Activated B cell treated with CpG ODN at 0.5 μM for 24 hours (primary cell): ENCODE measurements around the gene MSI2. TPM values are rescaled to one million over a fixed set of nuclear protein-coding genes. Genes with fewer than 3 reads are reported as not detected.

Experiments used
- ATAC-seq: fragments of 200-7000 bp; cut with Tn5 transposase; one replicate; pipeline ENCODE4 v1.10.0; 2021; ENCODE audit warnings: low read depth, mild to moderate bottlenecking, moderate library complexity
- CTCF ChIA-PET: fragments of 350-600 bp; sonication (Branson Sonifier 250); formaldehyde crosslinking; loops from one replicate; lab custom pipeline; 2021; ENCODE audit warnings: antibody characterized with exemption; lab: Charles Lee
- POLR2A ChIA-PET: fragments of 350-600 bp; sonication (Branson Sonifier 250); formaldehyde crosslinking; loops from one replicate; lab custom pipeline; 2021; ENCODE audit warnings: antibody characterized with exemption; lab: Charles Lee
- DNase-seq: peaks from one replicate; pipeline ENCODE4 v3.0.0; 2022
- H3K27ac Mint-ChIP-seq: one replicate; pipeline ENCODE4 v1.8.0; 2020; ENCODE audit warnings: mixed read lengths
- H3K27me3 Mint-ChIP-seq: one replicate; pipeline ENCODE4 v1.8.0; 2021; ENCODE audit warnings: mixed read lengths
- H3K36me3 Mint-ChIP-seq: one replicate; pipeline ENCODE4 v1.8.0; 2021; ENCODE audit warnings: low read depth, mixed read lengths
- H3K4me1 Mint-ChIP-seq: one replicate; pipeline ENCODE4 v1.8.0; 2021; ENCODE audit warnings: mixed read lengths
- H3K4me3 Mint-ChIP-seq: one replicate; pipeline ENCODE4 v1.8.0; 2020; ENCODE audit warnings: mild to moderate bottlenecking, mixed read lengths
- H3K9me3 Mint-ChIP-seq: one replicate; pipeline ENCODE4 v1.8.0; 2020; ENCODE audit warnings: mixed read lengths
- intact Hi-C: fragments of 100-400 bp; cut with micrococcal nuclease; formaldehyde crosslinking; loops from one replicate; pipeline ENCODE4 v1.15.1; 2024
- total RNA-seq: library from RNA; stranded (reverse); gene quantifications from 2 replicates; pipeline ENCODE4 v1.2.3, GENCODE V29; 2022
- TF ChIP-seq, protein P1 (sequence below): fragments of 200-600 bp; IDR thresholded peaks from one replicate; pipeline ENCODE4 v1.8.0; 2022; ENCODE audit warnings: antibody characterized with exemption, mild to moderate bottlenecking

Gene MSI2
- total RNA-seq, 1 donor from 2014 or later: 102 TPM

DNA sequence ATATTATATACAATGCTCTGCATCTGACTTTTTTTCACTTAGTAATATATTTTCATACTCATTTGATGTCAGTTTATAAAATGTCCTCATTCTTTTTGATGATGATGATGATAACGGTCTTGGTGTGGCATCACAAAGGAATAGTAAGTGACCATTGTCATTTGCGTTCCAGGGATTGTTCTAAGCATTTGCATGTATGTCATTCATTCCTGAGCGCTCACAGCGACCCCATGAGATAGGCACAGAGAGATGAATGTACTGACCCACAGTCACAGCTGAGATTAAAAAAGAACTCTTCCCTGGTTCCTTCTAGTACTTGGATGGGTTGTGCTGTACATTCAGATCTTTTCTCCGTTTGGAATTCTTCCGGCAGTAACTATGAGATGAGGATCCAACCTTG lies 21.2 kb upstream of the MSI2 start:
- DNase-seq (no peak), ATAC-seq (no peak)
- no peaks in the 10 kb centered on the region for H3K36me3 Mint-ChIP-seq
- no peak overlapping the region for H3K4me3 Mint-ChIP-seq
- H3K27me3 Mint-ChIP-seq: peaks cover 16% of the 10 kb centered on the region
- no peaks in the 10 kb centered on the region for H3K4me1 Mint-ChIP-seq
- TF ChIP-seq, protein P1, sequence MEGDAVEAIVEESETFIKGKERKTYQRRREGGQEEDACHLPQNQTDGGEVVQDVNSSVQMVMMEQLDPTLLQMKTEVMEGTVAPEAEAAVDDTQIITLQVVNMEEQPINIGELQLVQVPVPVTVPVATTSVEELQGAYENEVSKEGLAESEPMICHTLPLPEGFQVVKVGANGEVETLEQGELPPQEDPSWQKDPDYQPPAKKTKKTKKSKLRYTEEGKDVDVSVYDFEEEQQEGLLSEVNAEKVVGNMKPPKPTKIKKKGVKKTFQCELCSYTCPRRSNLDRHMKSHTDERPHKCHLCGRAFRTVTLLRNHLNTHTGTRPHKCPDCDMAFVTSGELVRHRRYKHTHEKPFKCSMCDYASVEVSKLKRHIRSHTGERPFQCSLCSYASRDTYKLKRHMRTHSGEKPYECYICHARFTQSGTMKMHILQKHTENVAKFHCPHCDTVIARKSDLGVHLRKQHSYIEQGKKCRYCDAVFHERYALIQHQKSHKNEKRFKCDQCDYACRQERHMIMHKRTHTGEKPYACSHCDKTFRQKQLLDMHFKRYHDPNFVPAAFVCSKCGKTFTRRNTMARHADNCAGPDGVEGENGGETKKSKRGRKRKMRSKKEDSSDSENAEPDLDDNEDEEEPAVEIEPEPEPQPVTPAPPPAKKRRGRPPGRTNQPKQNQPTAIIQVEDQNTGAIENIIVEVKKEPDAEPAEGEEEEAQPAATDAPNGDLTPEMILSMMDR: no peak
- CTCF ChIA-PET: no interaction called here
- intact Hi-C loops: no loop called here
- POLR2A ChIA-PET: no interaction called here
- no peak overlapping the region for H3K27ac Mint-ChIP-seq
- no peaks in the 10 kb centered on the region for H3K9me3 Mint-ChIP-seq

GRCh38 chr17:57236686-57237299 lies 19.5 kb upstream of the MSI2 start:
- ATAC-seq (no peak), DNase-seq (no peak)
- Mint-ChIP-seq H3K9me3 (no peaks in the 10 kb centered on the region), H3K27ac (no peak overlapping the region), H3K27me3 (peaks cover 16% of the 10 kb centered on the region), H3K4me1 (no peaks in the 10 kb centered on the region), H3K4me3 (no peak overlapping the region), H3K36me3 (no peaks in the 10 kb centered on the region)
- POLR2A ChIA-PET: no interaction called here
- TF ChIP-seq, protein P1: no peak
- intact Hi-C loops: no loop called here
- CTCF ChIA-PET: no interaction called here

DNA sequence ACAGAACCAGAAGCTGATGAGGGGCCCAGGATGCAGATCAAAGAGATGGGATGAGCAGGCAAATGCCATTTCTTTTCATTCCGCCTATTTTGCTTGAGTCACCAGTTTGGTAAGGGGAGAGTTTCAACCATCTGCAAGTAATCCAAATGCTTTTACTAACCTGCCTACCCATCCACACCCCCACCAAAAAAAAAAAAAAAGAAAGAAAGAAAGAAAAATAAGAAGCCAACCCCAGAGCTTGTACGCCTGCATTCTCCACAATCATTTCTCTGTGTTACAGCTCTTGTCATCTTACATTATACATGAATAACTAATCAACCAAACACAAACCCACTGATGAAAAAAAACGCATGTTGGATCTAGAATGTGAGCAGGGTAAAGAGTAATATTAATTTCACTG lies 15.7 kb upstream of the MSI2 start:
- DNase-seq (no peak), ATAC-seq (no peak)
- no peaks in the 10 kb centered on the region for H3K4me1 Mint-ChIP-seq
- H3K27me3 Mint-ChIP-seq: peaks cover 7% of the 10 kb centered on the region
- no peaks in the 10 kb centered on the region for H3K36me3 Mint-ChIP-seq
- no peak overlapping the region for H3K27ac Mint-ChIP-seq
- intact Hi-C loops: loop anchor here (5.0 kb wide), 2 partner anchors 97 to 202 kb away; no protein-coding TSS in a partner anchor
- TF ChIP-seq, protein P1: no peak
- CTCF ChIA-PET: interaction anchor here (1.0 kb wide), 1 partner anchor 595 kb away, joined by 3 read pairs; no protein-coding TSS in a partner anchor
- H3K9me3 Mint-ChIP-seq: no peaks in the 10 kb centered on the region
- POLR2A ChIA-PET: no interaction called here
- H3K4me3 Mint-ChIP-seq: no peak overlapping the region

DNA sequence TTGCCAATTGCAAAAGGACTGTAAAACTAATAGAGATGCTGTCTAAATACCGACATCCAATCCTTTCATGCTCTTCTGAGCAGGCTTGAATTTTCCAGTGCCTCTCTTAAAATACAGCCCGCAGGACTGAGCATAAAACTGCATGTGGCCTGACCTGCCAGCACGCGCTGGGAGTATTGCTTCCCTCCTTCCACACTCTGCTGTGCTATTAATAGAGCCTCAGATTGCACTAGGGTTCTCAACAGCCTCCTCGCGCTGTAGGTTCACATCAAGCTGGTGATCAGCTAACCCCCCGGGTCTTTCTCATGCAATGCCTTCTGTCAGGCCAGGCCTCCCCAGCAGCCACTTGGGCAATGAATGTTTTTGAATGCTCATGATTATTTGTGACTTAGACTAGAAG lies 14.2 kb upstream of the MSI2 start:
- no peaks in the 10 kb centered on the region for H3K9me3 Mint-ChIP-seq
- H3K27me3 Mint-ChIP-seq: peaks cover 6% of the 10 kb centered on the region
- ChIA-PET POLR2A (no interaction called here), CTCF (interaction anchor here (0.9 to 4.1 kb wide), 12 partner anchors 15 to 504 kb away, joined by 3 to 114 read pairs (median 12); partner anchors contain the start of gene CCDC182)
- H3K4me3 Mint-ChIP-seq: no peak overlapping the region
- H3K27ac Mint-ChIP-seq: no peak overlapping the region
- no peaks in the 10 kb centered on the region for H3K4me1 Mint-ChIP-seq
- ATAC-seq (no peak), DNase-seq (no peak)
- intact Hi-C loops: loop anchor here (2.0 to 5.0 kb wide), 3 partner anchors 95 to 363 kb away; no protein-coding TSS in a partner anchor
- H3K36me3 Mint-ChIP-seq: no peaks in the 10 kb centered on the region
- TF ChIP-seq, protein P1: no peak

- intact Hi-C loops: loop anchor here (1.0 to 5.0 kb wide), 12 partner anchors 14 to 870 kb away; no protein-coding TSS in a partner anchor
- ChIA-PET CTCF (interaction anchor here (0.6 to 4.1 kb wide), 73 partner anchors 12 to 590 kb away, joined by 3 to 114 read pairs (median 4); partner anchors contain the start of genes CCDC182 and MSI2), POLR2A (interaction anchor here (0.6 to 1.4 kb wide), 5 partner anchors 14 to 428 kb away, joined by 3 to 8 read pairs (median 3); partner anchors contain the start of gene MSI2)
- H3K36me3 Mint-ChIP-seq: no peaks in the 10 kb centered on the region
- peak; percentile 59 for DNase-seq
- peaks cover 6% of the 10 kb centered on the region for H3K27me3 Mint-ChIP-seq
- no peaks in the 10 kb centered on the region for H3K9me3 Mint-ChIP-seq
- no peaks in the 10 kb centered on the region for H3K4me1 Mint-ChIP-seq
- H3K4me3 Mint-ChIP-seq: no peak overlapping the region
- TF ChIP-seq, protein P1: peak; percentile 89
- ATAC-seq: peak; percentile 84
- peak overlapping the region; percentile 30 for H3K27ac Mint-ChIP-seq
Measured at GRCh38 chr17:57243171-57243622, 13.1 kb upstream of the MSI2 start.
